ENCODE measurements around the gene UBAP2L.
"Not testable (repeated sequence)": the region's sequence is repeated elsewhere in the genome, so short reads cannot be mapped to it uniquely, and the experiment has no call there.

UBAP2L gene

DNA sequence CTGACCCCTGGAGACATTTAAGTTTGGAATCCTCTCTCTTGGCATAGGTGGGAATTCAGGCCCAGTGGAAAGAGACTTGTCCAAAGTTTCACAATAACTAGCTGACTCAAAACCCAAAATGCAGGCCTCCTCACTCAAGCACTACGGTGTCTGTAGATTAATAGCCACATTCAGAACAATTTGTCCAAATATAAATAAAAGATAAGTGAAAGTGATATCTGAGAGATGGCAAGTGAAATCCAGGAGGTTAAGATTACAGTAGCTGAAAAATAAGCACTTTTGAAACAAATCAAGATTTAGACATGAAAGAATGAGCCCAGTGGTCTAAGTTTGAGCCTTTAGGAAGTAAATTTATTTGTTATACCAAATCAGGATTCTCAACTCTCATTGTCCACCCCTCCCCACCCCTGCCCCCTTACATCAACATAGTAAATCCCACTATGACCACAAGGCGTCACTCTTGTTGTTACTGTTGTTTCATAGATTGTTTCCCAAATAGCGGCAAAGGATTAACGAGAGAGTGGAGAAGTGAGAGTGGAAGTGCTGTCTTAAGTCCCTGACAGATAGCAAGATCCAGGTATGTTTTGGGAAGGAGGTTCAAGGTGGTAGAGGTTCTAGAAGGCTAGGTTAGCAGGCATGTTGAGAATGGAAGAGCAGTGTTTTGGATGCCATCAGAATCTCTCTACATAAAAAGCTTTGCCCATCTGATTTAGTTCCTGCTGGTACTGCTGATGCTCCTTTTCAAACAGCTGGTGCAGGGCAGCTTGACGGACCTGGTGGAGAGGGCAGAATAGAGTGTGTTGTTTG is 21.8 kb upstream of the UBAP2L start:
- peak; percentile 50 for DNase-seq

DNA sequence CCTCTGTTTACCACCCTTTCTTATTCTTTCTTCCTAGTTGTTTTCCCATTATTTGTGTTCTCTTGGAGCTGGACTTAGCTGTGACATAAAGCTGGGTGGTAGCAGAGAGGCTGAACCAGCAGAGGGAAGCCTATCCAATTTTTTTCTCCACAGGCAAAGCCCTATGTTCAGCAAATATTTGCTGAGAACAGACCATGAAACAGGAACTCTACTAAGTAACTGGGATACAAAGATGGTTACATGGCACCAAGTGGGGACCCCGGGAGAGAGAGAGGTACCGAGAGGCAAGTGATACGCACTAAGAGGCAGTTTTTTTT is 21.2 kb upstream of the UBAP2L start:
- DNase-seq = no peak

DNA sequence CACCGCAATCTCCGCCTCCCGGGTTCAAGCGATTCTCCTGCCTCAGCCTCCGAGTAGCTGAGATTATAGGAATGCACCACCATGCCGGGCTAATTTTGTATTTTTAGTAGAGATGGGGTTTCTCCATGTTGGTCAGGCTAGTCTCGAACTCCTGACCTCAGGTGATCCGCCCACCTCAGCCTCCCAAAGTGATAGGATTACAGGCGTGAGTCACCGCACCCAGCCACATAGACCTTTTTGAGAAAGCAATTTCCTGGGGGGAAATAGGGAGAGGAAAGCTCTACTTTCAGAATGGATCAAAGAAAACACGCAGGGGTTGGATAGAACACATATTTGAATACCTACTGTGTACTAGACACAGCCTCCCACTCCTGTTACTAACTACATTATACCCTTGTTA is 15.0 kb upstream of the UBAP2L start:
- not testable (repeated sequence) for DNase-seq

DNA sequence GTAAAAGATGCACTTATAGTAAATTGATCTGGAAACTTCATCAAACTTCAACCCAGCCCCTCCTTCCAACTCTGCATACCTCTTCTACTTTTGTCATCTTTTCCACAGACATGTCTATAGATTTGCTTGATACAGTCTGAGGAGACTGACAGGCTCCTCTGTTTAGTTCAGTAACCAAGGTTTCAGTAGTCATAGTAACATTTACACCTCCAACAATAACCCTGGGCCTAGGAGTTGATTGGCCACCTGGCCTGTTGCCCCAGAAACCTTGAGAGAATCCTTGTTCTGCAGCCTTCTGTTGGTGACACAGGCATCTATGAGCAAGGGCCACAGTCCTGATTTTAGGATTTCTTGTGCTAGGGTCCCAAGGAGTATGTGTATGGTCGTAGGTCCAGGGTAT is 14.6 kb upstream of the UBAP2L start, which contains the start of gene CFAP141:
Gene CFAP141, minus strand, starts transcription at position 138 of the 400 bp plus-strand sequence. Its CDS starts 26 bp downstream, at position 112.
- DNase-seq = peak; percentile 31

DNA sequence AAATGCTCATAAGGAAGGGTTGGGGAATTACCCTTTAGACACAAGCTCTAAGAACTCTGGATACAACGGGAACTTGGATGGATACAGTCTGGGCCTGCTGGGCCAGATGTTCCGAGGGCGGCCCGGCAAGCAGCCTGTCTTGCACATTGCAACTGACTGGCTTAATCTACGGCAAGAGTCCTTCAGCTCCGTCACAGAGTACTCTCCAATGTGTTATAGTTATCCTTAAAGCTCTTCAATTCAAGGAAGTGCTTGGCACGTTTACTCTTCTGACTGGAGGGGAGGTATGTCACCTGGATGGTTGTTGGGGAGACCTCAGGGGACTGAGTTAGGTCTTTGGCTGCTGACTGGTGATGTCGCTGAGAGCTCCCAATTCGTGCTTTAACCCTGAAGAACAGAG is 13.5 kb upstream of the UBAP2L start:
- DNase-seq = no peak

DNA sequence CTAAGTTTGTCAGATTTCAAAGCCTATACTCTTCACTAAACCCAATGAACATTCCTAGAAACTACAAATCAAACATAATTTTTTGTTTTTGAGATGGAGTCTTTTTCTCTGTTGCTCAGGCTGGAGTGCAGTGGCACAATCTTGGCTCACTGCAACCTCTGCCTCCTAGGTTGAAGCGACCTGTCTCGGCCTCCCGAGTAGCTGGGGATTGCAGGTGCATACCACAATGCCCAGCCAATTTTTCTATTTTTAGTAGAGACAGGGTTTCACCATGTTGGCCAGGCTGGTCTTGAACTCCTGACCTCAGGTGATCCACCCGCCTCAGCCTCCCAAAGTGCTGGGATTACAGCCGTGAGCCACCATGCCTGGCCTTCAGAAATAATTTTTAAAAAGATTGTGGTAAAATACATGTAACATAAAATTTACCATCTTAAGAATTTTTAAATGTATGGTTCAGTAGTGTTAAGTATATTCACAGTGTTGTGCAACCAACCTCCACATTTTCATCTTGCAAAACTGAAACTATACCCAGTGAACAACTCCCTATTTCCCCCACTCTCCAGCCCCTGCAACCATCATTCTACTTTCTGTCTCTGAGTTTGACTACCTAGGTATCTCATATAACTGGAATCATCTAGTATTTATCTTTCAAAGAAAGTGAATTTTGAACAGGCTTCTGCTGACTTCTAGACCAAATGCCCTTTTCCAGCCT is 11.9 kb upstream of the UBAP2L start:
- no peak for DNase-seq

DNA sequence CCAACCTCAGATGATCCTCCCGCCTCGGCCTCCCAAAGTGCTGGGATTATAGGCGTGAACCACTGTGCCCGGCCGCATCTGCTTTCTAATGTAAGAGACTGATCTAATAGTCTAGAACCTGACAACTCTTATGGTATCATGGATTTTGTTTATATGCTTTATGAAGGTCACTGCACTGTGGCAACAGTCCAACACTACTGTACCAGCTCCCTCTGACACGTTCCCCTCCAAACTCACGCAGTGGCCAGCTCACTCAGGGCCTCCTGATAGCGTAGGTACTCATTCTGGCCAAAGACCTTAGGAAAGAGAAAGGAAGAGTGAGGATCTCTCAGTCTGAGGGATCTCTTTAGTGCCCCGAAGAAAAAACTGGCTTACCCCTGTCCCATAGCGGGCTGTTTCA is 8.7 kb upstream of the UBAP2L start:
- no peak for DNase-seq

DNA sequence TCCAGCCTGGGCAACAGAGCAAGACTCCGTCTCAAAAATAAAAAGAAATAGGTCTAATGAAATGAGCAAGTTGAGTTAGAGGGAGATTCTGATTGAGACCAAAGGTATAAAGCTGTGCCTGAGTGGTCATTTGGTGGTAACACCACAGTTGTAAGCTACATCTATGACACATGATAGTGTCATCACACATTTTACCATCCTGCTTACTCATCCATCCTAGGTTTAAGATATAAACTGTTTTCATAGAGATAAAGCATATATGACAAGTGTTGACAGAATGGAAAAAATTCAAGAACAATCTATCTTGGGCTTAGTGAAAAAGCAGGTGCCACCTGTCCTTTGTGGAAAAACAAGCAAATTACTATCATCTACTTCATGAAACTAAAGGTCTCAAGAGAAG is 7.5 kb upstream of the UBAP2L start:
- no peak for DNase-seq

DNA sequence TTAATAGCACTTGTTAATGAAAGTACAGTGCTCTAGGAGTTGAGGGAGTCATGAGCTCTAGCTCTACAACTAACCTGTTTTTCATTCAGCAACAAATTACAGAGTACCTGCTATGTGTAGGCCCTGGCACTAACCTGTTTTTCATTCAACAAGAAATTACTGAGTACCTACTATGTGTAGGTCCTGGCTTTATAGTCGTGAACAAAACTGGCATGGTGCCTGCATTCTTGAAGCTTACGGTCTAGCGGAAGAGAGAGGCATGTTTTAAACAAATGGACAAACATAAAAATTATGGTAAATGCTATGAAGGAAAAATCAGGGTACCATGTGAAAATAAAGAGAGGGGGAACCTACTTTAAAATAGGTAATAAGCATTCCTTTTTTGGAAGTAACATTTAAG is 2.2 kb upstream of the UBAP2L start:
- no peak for DNase-seq

DNA sequence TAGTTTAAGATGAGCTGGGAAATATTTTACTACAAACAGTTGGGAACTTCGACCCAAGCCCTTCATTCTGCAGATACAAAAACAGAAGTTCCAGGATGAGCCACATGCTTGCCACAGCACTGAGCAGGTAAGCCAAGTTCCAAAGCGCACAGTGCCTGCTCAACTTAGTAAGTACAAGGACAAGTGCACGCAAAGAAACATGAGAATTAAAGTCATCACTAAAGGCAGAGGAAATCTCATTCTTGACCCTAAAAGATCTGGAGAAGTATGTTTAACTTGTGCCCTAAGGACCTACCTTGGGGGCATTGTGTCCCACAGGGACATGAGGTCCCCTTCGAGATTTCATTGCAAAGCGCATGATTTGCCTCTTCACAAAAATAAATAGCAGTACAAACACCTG is 1.2 kb upstream of the UBAP2L start:
- DNase-seq = no peak

DNA sequence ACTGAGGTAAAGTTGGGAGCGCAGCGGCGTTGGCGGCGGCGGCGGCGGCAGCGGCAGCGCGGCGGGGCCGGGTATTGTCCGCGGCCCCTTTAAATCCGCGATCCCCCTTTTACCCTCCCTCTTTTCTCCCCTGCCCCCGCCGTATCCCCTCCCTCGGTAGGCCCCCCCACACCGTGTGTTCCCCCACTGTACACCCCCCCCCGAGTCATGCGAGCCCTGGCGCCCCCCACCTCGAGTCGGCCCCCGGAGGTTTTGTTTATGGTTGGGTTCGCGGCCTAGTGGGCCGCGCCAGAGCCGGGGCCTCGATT is 169 bp downstream of the UBAP2L start:
- no peak for DNase-seq

DNA sequence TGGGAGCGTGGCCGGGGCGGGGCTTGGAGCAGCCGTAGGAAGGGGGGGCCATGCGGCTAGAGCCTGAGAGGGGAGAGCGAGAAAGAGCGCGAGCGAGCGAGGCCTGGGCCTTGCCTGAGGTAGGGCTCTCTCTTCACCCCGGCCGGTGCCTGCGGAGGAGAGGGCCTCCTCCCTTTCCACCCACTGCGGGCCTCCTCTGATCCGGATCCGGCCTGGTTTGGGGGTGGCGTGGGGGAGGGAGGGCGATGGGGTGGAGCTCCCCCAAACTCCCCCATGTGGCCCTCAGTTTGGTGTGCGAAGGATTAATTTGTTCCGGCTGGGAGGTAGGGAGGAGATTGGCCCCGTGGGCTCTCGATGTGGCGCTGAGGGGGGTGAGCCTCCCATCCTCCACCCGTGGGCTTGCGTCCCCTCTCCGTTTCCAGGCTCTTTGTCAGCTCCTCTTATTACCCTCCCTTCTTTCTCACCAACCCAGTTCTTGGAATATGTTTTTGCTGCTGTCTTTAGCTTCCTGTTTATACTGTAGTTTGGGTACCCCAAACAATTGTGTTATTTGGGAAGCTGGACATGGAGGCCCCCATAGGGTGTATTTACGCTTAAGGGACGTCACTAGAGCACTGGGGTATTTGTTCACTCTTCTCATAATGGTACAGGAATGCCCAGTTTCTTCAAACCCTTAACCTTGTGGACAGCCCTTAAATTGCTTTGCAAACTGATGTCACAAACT is 685 bp downstream of the UBAP2L start:
- peak; percentile 71 for DNase-seq

DNA sequence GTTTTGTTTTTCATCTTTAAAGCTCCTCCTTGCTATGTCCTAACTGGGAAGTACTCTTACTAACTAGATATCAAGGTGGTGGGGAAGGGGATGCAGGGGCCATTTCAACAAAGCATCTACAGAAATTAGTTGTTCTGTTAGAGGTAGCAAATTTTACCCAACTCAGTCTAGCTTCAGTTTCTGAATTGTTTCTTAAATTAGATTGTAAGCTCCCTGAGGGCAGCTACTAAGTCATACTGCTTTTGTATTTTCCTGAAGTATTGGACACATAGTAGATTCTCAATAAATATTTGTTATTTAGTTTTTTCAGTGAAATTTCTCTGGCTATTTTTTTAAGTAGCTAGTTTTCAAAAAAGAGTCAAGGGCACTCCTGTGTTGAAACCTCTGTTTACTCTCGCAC is 1.8 kb downstream of the UBAP2L start:
- no peak for DNase-seq

DNA sequence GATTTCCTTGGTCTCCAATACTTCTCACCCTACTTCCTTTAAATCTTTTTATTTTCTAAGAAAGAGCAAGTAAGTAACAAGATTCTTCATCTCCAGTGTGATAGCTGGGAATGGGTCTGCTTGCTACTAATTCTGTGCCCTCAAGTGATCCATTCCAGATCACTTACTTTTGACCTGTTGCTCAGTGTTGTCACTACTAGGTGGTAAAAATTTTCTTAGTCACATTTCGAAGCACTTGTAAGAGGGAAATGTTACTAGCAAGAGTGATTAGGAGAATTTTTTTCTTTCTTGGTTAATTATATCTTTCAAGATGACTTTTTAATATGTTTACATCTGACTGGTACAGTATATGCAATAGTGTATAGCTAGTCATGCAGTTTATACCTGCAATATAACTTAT is 2.2 kb downstream of the UBAP2L start:
- DNase-seq = no peak

DNA sequence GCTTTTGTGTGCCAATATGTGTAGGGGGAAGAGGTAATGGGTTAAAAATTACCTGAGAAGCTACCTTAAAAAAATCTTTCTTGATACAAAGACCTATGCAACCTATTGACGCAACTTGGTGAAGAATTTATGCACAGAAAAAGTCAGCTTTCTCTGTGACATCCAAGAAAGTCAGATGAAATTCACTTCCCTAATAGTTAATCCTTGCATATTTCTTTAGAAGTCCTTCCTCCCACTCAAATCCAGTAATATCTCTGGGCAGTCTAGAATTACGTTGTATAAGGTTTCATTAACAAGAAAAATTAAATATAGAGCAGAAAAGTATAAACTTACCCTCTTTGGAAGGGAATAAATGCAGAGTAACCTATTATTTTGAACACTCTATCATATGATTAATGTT is 2.9 kb downstream of the UBAP2L start:
- DNase-seq = no peak

DNA sequence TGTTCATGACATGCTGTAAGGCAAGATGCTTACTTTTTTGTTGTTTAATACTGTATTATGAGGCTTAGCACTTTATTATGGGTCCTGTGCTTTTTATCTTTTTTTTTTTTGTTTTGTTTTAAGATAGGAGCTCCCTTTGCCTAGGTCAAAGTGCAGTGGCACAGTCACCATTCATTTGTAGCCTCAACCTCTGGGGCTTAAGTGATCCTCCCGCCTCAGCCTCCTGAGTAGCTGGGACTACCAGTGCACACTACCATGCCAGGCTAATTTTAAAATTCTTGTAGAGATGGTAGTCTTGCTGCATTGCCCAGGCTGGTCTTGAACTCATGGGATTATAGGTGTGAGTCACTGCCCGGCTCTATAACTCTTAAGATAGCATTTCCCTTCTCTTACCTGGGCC is 4.6 kb downstream of the UBAP2L start:
- no peak for DNase-seq

DNA sequence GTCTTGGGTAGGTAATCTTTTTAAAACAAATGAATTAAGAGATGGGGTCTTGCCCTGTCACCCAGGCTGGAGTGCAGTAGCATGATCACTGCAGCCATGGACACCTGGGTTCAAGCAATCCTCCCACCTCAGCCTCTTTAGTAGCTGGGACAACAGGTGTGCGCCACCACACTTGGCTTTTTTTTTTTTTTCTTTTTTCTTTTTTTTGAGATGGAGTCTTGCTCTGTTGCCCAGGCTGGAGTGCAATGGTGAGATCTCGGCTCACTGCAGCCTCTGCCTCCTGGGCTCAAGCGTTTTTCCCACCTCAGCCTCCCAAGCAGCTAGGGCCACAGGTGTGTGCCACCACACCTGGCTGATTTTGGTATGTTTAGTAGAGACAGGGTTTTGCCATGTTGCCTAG is 10.4 kb downstream of the UBAP2L start:
- DNase-seq = not testable (repeated sequence)

DNA sequence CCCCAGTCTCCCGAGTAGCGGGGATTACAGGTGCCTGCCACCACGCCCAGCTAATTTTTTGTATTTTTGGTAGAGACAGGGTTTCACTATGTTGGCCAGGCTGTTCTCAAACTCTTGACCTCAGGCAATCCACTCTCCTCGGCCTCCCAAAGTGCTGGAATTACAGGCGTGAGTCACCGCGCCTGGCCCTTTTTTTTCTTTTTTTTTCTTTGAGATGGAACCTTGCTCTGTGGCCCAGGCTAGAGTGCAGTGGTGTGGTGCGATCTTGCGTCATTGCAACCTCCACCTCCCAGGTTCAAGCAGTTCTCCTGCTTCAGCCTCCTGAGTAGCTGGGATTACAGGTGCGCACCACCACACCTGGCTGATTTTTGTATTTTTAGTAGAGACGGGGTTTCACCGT is 12.4 kb downstream of the UBAP2L start:
- not testable (repeated sequence) for DNase-seq

DNA sequence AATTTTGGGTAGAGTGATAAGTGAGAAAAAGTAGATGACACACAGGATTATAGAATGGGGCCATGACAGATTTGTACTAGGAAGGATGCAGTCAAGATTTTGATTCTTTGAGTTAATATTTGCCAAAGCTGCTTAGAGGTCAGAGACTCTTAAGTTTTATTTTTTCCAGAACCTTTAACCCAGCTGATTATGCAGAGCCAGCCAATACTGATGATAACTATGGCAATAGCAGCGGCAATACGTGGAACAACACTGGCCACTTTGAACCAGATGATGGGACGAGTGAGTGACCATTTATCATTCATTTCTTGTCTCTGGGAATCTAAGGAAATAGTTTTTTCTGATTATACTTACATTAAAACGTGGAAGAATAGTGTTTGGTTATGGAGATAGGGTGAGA is 16.1 kb downstream of the UBAP2L start:
- DNase-seq = no peak

DNA sequence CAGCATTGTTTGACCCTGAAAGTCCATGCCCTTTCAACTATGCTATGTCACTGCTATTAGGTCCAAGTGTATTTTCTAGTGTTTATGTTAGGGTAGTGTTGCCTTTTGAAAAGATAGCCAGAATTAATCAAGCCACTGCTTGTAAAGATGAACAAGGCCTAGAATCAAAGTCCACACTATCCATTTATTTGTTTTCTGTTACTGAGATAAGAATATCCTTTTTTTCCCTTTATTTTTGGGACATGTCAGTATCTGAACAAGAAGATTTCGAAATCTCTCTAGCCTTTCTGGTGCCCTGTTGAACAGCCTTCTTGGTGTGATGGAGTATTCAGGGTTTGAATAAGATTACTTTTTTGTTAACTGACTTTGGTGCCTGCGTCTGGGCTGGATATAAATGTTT is 16.7 kb downstream of the UBAP2L start:
- DNase-seq = no peak

DNA sequence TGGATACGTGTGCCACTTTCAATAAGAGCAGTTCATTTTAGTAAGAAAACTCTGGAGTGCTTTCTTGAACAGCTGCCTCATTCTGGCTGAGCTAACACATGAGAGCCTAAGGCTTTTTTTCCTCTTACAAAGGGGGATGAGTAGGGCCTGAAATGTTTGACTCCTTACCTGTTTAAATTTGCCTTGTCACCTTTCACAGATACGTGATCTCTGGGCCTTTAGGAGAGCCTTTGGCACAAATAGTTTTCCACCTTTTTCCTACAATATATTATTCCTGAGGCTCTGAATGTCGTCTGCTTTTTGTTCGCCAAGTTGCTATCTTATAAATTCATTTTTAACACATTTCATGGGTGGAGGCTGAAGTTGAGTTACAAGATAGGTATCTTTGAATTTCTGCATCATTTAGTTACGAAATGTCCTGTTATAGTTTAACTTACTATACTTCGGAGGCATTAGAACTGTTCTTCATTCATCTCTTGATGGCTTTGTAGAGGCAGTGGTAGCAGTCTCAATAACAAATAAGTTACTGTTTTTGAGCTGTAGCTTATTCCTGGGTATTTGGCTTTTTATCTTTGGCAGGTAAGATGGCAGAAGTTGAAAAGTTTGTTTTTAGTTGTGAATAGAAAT is 17.2 kb downstream of the UBAP2L start:
- DNase-seq = no peak

DNA sequence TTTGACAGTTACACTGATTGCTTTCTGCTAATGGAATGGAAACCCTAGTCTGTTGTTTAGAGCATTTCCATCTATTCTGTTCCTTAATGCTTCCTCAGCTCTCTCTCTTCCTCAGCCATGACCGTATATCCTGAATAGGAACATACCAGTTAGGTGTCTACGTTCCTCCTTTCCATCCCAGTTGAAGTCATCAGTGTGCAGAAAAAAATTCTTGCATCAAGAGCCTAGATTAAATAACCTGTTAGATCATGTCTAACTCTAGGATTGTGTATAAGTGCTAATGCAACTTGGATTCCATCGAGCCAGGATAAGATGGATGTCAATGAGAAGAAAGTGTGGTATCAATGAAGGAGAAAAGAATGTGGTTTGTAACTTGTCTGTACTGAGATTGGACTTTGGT is 18.7 kb downstream of the UBAP2L start:
- no peak for DNase-seq

DNA sequence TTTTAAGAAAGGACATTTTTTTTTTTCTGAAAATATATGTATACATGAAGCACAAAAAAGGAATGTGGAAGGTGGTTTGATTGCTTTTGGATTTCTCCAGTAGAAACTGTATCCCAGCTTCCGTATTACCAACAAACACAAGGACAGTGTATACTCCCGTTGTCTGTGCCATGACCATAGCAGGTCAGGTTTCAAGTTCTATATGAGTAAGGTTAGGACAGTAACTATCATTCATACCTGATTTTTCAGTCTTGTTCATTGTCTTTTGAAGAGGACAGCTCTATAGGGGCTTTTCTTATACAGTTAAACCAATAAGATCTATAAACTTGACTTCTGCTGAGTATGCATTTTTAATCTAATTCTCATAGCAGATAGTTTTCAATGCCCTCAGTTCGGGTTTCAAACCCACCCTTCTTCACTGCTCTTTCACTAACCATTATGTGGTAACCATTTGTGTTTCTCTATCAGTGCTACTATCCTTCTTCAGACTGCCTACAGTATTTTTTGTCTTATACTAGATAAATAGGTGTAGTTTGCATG is 19.6 kb downstream of the UBAP2L start:
- DNase-seq = no peak

Data from central memory CD4-positive, alpha-beta T cell (primary cell).